ENCODE results near the gene KRTAP10-1. TPM values are rescaled to one million over a fixed set of nuclear protein-coding genes. Genes with fewer than 3 reads are reported as not detected.
"Not testable (repeated sequence)": the region's sequence is repeated elsewhere in the genome, so short reads cannot be mapped to it uniquely, and the experiment has no call there.

The KRTAP10-1 gene
- total RNA-seq, 1 donor from 2014 or later: not detected

DNA sequence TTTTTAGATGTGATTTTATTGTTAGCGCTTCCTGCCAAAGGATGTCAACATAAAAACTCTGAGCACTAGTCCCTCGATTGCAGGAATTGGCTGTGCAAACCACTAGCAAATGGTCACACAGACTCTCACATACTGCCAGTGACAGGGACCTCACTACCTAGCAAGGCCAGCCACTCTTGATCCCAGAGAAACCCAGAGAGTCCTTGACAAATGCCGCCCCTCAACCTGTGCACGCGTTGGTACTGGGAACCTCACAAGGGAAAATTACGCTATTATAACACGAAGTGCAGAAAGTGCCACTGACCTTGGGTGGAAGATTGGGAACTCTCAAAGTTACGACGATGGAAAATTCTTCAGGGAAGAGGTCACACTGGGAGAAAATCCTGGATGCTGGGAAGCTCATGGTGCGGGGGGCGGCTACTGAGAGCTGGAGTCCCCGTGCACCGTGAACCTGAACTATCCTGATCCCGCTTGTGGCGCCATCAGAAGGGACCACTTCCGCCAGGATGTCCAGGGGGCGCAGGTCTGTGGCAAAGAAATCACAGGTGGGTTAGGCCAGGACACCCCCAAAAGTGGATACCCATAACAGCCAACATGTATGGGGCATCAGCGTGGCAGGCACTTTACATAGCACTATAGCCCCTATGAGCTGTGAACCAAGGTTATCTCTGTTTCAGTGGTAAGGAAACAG lies 27.6 kb upstream of the KRTAP10-1 start:
- FAIRE-seq: no peak
- Histone ChIP-seq H3K27me3 (ENCODE audit: control insufficient read depth, insufficient read depth, low read length) (no peaks in the 10 kb centered on the region), H3K4me3 (ENCODE audit: low read depth, low read length) (no peak overlapping the region), H3K36me3 (ENCODE audit: control insufficient read depth, insufficient read depth, low read length) (no peaks in the 10 kb centered on the region)
- TF ChIP-seq, protein P1, sequence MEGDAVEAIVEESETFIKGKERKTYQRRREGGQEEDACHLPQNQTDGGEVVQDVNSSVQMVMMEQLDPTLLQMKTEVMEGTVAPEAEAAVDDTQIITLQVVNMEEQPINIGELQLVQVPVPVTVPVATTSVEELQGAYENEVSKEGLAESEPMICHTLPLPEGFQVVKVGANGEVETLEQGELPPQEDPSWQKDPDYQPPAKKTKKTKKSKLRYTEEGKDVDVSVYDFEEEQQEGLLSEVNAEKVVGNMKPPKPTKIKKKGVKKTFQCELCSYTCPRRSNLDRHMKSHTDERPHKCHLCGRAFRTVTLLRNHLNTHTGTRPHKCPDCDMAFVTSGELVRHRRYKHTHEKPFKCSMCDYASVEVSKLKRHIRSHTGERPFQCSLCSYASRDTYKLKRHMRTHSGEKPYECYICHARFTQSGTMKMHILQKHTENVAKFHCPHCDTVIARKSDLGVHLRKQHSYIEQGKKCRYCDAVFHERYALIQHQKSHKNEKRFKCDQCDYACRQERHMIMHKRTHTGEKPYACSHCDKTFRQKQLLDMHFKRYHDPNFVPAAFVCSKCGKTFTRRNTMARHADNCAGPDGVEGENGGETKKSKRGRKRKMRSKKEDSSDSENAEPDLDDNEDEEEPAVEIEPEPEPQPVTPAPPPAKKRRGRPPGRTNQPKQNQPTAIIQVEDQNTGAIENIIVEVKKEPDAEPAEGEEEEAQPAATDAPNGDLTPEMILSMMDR (IDR thresholded peaks at IDR 0.05; ENCODE audit: insufficient read depth, low read length, severe bottlenecking): no peak
- DNase-seq (ENCODE audit: low read depth): no peak

DNA sequence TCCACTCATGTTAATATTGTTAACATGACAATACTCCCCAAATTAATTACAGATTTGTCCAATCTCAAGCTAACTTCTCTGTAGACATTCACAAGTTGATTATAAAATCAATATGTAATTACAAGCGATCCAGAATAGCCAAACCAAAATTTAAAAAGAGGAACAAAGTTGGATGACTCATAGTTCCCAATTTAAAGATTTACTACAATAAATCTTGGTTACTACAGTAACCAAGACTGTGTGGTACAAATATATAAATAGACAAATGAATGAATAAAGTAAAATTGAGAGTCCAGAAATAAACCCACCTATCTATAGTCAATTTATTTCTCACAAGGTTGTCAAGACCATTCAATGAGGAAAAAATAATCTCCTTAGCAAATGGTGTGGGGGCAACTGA lies 26.4 kb upstream of the KRTAP10-1 start:
- Histone ChIP-seq H3K36me3 (ENCODE audit: control insufficient read depth, insufficient read depth, low read length) (no peaks in the 10 kb centered on the region), H3K4me3 (ENCODE audit: low read depth, low read length) (no peak overlapping the region), H3K27me3 (ENCODE audit: control insufficient read depth, insufficient read depth, low read length) (no peaks in the 10 kb centered on the region)
- FAIRE-seq (no peak), DNase-seq (ENCODE audit: low read depth) (no peak)
- TF ChIP-seq, protein P1 (IDR thresholded peaks at IDR 0.05; ENCODE audit: insufficient read depth, low read length, severe bottlenecking): no peak

DNA sequence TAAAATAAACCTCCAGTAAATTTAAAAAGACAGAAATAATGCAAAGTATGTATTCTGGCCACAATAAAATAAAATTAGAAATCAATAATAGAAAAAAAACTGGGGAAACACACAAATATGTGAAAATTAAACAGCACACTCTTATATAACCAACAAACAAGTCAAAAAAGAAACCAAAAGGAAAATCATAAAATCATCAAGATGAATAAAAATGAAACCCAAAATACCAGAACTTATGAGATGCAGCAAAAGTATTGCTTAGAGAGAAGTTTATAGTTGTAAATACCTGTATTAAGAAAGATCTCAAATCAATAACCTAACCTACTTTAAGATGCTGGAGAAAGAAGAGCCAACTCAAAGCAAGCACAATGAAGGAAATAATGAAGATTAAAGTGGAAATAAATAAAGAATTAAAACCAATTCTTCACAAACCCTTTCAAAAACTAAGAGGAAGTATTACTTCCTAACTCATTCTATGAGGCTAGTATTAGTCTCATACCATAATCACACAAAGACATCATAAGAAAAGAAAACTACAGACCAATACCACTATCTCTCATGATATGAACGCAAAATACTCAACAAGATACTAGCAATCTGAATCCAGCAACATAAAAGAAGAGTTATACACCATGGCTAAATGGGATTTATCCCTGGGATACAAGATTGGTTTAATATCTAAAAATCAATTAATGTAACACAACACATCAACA lies 25.0 kb upstream of the KRTAP10-1 start:
- Histone ChIP-seq H3K27me3 (ENCODE audit: control insufficient read depth, insufficient read depth, low read length) (no peaks in the 10 kb centered on the region), H3K36me3 (ENCODE audit: control insufficient read depth, insufficient read depth, low read length) (no peaks in the 10 kb centered on the region), H3K4me3 (ENCODE audit: low read depth, low read length) (no peak overlapping the region)
- DNase-seq (ENCODE audit: low read depth): no peak
- TF ChIP-seq, protein P1 (IDR thresholded peaks at IDR 0.05; ENCODE audit: insufficient read depth, low read length, severe bottlenecking): no peak
- FAIRE-seq: no peak

DNA sequence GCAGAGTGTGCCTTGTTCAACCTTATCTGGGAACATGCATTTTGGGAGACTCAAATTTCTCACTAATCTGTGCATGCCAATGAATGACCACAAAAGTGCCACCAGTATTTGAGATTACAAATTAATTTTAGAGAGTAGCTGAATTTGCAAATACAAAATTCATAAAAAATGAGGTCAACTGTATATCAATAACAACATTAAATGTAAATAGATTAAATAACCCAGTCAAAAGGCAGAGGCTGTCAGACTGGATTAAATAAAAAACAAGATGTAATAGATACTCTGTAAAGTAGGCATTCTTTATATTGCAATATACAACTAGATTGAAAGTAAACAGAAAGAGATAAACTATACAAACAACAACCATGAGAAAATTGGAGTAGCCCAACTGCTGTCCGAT lies 24.1 kb upstream of the KRTAP10-1 start:
- DNase-seq (ENCODE audit: low read depth): no peak
- no peak for FAIRE-seq
- Histone ChIP-seq H3K4me3 (ENCODE audit: low read depth, low read length) (no peak overlapping the region), H3K36me3 (ENCODE audit: control insufficient read depth, insufficient read depth, low read length) (no peaks in the 10 kb centered on the region), H3K27me3 (ENCODE audit: control insufficient read depth, insufficient read depth, low read length) (no peaks in the 10 kb centered on the region)
- TF ChIP-seq, protein P1 (IDR thresholded peaks at IDR 0.05; ENCODE audit: insufficient read depth, low read length, severe bottlenecking): no peak

DNA sequence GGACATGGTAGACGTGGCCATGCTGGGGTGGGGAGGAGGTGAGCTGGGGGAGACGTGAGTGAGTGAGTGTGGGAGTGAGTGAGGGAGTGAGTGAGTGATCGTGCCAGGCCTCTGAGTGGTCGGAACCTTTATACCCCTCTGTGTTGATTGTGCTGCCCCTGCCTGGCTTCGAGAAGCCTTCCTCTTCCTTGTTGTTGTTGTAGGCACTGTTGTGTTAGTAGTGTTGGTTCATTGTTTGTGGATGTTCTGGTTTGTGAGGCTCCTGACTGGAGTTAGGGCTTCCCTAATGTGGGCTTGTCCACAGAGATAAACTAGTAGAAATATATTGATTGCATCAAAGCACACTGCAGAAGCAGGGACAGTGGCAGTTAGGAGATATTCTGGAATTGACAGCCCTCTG lies 18.7 kb upstream of the KRTAP10-1 start, which contains the start of gene KRTAP10-3:
Gene KRTAP10-3 (minus strand): TSS at position 101 of the 400 bp plus-strand sequence. CDS start 80 bp downstream, at position 21.
- Histone ChIP-seq H3K36me3 (ENCODE audit: control insufficient read depth, insufficient read depth, low read length) (no peaks in the 10 kb centered on the region), H3K4me3 (ENCODE audit: low read depth, low read length) (no peak within 1 kb of the TSS), H3K27me3 (ENCODE audit: control insufficient read depth, insufficient read depth, low read length) (no peaks in the 10 kb centered on the region)
- FAIRE-seq (no peak), DNase-seq (ENCODE audit: low read depth) (no peak)
- TF ChIP-seq, protein P1 (IDR thresholded peaks at IDR 0.05; ENCODE audit: insufficient read depth, low read length, severe bottlenecking): no peak

DNA sequence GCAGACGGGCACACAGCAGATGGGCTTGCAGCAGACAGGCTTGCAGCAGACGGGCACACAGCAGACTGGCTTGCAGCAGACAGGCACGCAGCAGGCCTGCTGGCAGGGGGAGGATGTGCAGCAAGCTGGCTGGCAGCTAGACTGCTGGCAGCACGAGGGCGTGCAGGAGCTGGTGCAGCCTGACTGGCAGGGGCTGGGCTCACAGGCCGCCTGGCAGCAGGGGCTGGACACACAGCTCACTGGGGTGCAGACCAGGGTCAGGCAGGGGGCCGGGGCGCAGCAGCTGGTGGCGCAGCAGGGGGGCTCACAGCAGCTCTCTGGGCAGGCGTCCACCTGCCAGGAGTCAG lies 18.3 kb upstream of the KRTAP10-1 start:
- not testable (repeated sequence) for H3K36me3 ChIP-seq (ENCODE audit: control insufficient read depth, insufficient read depth, low read length); DNase-seq (ENCODE audit: low read depth); H3K4me3 ChIP-seq (ENCODE audit: low read depth, low read length); FAIRE-seq; H3K27me3 ChIP-seq (ENCODE audit: control insufficient read depth, insufficient read depth, low read length)
